GM23248 (cell line): ENCODE data around the gene HSD11B1. TPM values are rescaled to one million over a fixed set of nuclear protein-coding genes. Genes with fewer than 3 reads are reported as not detected.

ENCODE experiments used
- DNase-seq: peaks from one replicate; pipeline ENCODE4 v3.0.0-alpha.2; 2015
- H2AFZ ChIP-seq: fragments of 200-600 bp; sonication (generic); 2 replicates; pipeline ENCODE4 v1.6.1; 2016; ENCODE audit warnings: antibody characterized with exemption
- H3F3A ChIP-seq: fragments of 200-600 bp; sonication (generic); 2 replicates; pipeline ENCODE4 v1.6.1; 2016; ENCODE audit warnings: mild to moderate bottlenecking, antibody characterized with exemption, mixed run types; ENCODE audit not compliant: insufficient read depth
- H3K27ac ChIP-seq: fragments of 200-600 bp; sonication (generic); 2 replicates; pipeline ENCODE4 v1.5.1; 2016; ENCODE audit warnings: mild to moderate bottlenecking
- H3K27me3 ChIP-seq: fragments of 200-600 bp; sonication (generic); replicated peaks from 2 replicates; pipeline ENCODE4 v1.6.1; 2016; ENCODE audit warnings: mild to moderate bottlenecking; ENCODE audit not compliant: insufficient read depth
- H3K36me3 ChIP-seq: fragments of 200-600 bp; sonication (generic); 2 replicates; pipeline ENCODE4 v1.6.1; 2016; ENCODE audit warnings: low read depth, mild to moderate bottlenecking
- H3K4me1 ChIP-seq: fragments of 200-600 bp; sonication (generic); 2 replicates; pipeline ENCODE4 v1.6.1; 2016; ENCODE audit warnings: mild to moderate bottlenecking; ENCODE audit not compliant: insufficient read depth
- H3K4me2 ChIP-seq: fragments of 200-600 bp; sonication (generic); one replicate; pipeline ENCODE4 v1.6.1; 2016; ENCODE audit warnings: mild to moderate bottlenecking; ENCODE audit not compliant: unreplicated experiment
- H3K4me3 ChIP-seq: fragments of 200-600 bp; sonication (generic); 2 replicates; pipeline ENCODE4 v1.5.1; 2016; ENCODE audit warnings: mild to moderate bottlenecking
- H3K79me2 ChIP-seq: fragments of 200-600 bp; sonication (generic); 2 replicates; pipeline ENCODE4 v1.6.1; 2016; ENCODE audit warnings: mild to moderate bottlenecking; ENCODE audit not compliant: insufficient read depth
- H3K9ac ChIP-seq: fragments of 200-600 bp; sonication (generic); 2 replicates; pipeline ENCODE4 v1.6.1; 2016; ENCODE audit warnings: mild to moderate bottlenecking
- H3K9me2 ChIP-seq: fragments of 200-600 bp; sonication (generic); 2 replicates; pipeline ENCODE4 v1.6.1; 2016; ENCODE audit warnings: mixed run types, mild to moderate bottlenecking, moderate library complexity; ENCODE audit not compliant: insufficient read depth
- H3K9me3 ChIP-seq: fragments of 200-600 bp; sonication (generic); one replicate; pipeline ENCODE4 v1.6.1; 2017; ENCODE audit warnings: low read depth
- H4K20me1 ChIP-seq: fragments of 200-600 bp; sonication (generic); 2 replicates; pipeline ENCODE4 v1.6.0; 2016; ENCODE audit not compliant: insufficient read depth
- EZH2 ChIP-seq: fragments of 200-600 bp; sonication (generic); IDR thresholded peaks from 2 replicates; pipeline ENCODE4 v1.6.1; 2018; ENCODE audit warnings: antibody characterized with exemption, mild to moderate bottlenecking; ENCODE audit not compliant: insufficient read depth, poor library complexity, severe bottlenecking
- EZH2phosphoT487 ChIP-seq: fragments of 200-600 bp; sonication (generic); IDR thresholded peaks from 2 replicates; pipeline ENCODE4 v1.6.1; 2018; ENCODE audit warnings: antibody characterized with exemption, moderate library complexity, mild to moderate bottlenecking, low read depth; ENCODE audit not compliant: insufficient read depth
- WGBS, 2 experiments: methylation state at CpG; one replicate each; pipeline ENCODE4 v1.1.6; 2015 to 2017; ENCODE audit warnings: low lambda C conversion rate in 2 of 2, low coverage in 1 of 2; ENCODE audit errors: missing lambda C conversion rate in 2 of 2; 5-methylcytosine and 5-hydroxymethylcytosine counted together
- in situ Hi-C: fragments of 300-500 bp; cut with MboI; formaldehyde crosslinking; loops from 2 replicates; pipeline ENCODE4 v1.15.0; 2020
- polyA plus RNA-seq: library from polyadenylated mRNA; unstranded; fragments of >200 nt; fragmentation: Nextera tagmentation; extraction: Ambion mirVana; gene quantifications from 2 replicates; pipeline ENCODE4 v1.2.1, GENCODE V29; 2016
- total RNA-seq: library from RNA; depleted of rRNA; stranded (reverse); fragments of >200 nt; shearing (Covaris generic); gene quantifications from 2 replicates; pipeline ENCODE4 v1.2.3, GENCODE V29; 2014

Gene HSD11B1
- total and polyA plus RNA-seq, 2 experiments from 2014 or later = 0.54 to 1.0 TPM

DNA sequence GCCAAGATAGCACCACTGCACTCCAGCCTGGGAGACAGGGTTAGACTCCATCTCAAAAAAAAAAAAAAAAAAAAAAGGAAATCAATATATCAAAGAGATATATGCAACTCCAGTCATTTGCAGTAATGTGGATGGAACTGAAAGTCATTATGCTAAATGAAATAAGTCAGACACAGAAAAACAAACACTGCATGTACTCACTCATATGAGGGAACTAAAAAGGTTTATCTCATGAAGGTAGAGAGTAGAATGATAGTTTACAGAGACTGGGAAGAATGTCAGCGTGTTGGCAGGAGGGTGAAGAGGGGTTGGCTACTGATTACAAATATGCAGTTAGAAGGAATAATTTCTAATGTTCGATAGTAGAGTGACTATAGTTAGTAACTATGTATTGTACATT, 13.2 kb downstream of the HSD11B1 start:
- Histone ChIP-seq H3K4me2 (no peak overlapping the region), H3K9me2 (no peaks in the 10 kb centered on the region), H3K27ac (no peak overlapping the region), H3F3A (no peaks in the 10 kb centered on the region), H3K9me3 (no peaks in the 10 kb centered on the region), H3K4me1 (0 out of 2 replicates have a peak, but pooled peaks cover 7% of the 10 kb centered on the region), H3K79me2 (no peaks in the 10 kb centered on the region), H3K36me3 (no peaks in the 10 kb centered on the region), H3K27me3 (peaks cover 7% of the 10 kb centered on the region; the same call in 1 of the 2 replicates), H2AFZ (no peak overlapping the region), H3K9ac (no peak overlapping the region), H3K4me3 (no peak overlapping the region), H4K20me1 (no peaks in the 10 kb centered on the region)
- WGBS, 2 experiments = 48 to 52% methylated on average over 2 of the region's 2 CpGs
- in situ Hi-C loops = no loop called here
- no peak for DNase-seq
- no peak for TF ChIP-seq EZH2
- TF ChIP-seq EZH2phosphoT487 = no peak

DNA sequence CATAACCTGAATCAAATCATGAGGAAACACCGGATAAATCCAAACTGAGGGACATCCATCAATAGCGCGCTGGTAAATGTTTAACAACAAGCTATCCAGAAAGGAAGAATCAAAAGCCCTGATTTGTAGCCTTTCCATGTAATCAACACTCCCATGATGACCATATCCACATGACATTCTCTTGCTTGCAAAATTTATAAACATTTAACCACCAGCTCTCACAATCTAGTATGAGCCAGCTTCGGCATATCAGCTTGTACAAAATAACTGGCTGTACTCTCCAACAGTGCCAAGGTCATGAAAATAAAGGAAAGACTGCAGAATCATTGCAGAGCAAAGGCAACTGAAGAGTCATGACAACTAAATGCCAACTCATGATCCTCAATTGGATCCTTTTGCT, 15.7 kb downstream of the HSD11B1 start:
- Histone ChIP-seq H2AFZ (no peak overlapping the region), H3K9me2 (no peaks in the 10 kb centered on the region), H3K4me1 (no peaks in the 10 kb centered on the region), H3K27ac (no peak overlapping the region), H3K27me3 (peaks cover 7% of the 10 kb centered on the region; the same call in 1 of the 2 replicates), H3K36me3 (no peaks in the 10 kb centered on the region), H3K79me2 (no peaks in the 10 kb centered on the region), H3K4me2 (no peak overlapping the region), H3K9me3 (no peaks in the 10 kb centered on the region), H3F3A (no peaks in the 10 kb centered on the region), H3K9ac (no peak overlapping the region), H4K20me1 (no peaks in the 10 kb centered on the region), H3K4me3 (no peak overlapping the region)
- in situ Hi-C loops = no loop called here
- 79% methylated on average over 4 of the region's 4 CpGs for WGBS, 2 experiments
- no peak for DNase-seq
- no peak for TF ChIP-seq EZH2
- no peak for TF ChIP-seq EZH2phosphoT487

DNA sequence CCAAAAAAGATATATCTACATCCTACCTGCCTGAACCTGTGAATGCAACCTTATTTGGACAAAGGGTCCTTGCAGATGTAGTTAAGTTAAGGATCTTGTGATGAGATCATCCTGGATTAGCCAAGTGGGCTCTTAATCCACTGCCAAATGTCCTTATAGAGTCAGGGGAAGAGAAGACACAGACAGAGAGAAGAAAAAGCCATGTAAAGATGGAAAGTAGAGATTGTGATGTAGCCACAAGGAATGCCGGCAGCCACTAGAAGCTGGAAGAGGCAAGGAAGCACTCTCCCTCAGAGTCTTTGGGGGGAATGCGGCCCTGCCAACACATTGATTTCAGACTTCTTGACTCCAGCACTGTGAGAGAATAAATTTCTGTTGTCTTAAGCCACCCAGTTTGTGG, 16.2 kb downstream of the HSD11B1 start:
- H4K20me1 ChIP-seq = no peaks in the 10 kb centered on the region
- no peaks in the 10 kb centered on the region for H3K36me3 ChIP-seq
- DNase-seq = no peak
- H3K9ac ChIP-seq = no peak overlapping the region
- H3K79me2 ChIP-seq = no peaks in the 10 kb centered on the region
- peaks cover 7% of the 10 kb centered on the region; the same call in 1 of the 2 replicates for H3K27me3 ChIP-seq
- no peaks in the 10 kb centered on the region for H3K9me3 ChIP-seq
- H3K4me3 ChIP-seq = no peak overlapping the region
- H3K4me1 ChIP-seq = no peaks in the 10 kb centered on the region
- H3K27ac ChIP-seq = no peak overlapping the region
- WGBS, 2 experiments = 78 to 79% methylated on average over 2 of the region's 2 CpGs
- no peak overlapping the region for H3K4me2 ChIP-seq
- H3K9me2 ChIP-seq = no peaks in the 10 kb centered on the region
- no peak overlapping the region for H2AFZ ChIP-seq
- TF ChIP-seq EZH2 = no peak
- no peak for TF ChIP-seq EZH2phosphoT487
- no peaks in the 10 kb centered on the region for H3F3A ChIP-seq
- in situ Hi-C loops = no loop called here

DNA sequence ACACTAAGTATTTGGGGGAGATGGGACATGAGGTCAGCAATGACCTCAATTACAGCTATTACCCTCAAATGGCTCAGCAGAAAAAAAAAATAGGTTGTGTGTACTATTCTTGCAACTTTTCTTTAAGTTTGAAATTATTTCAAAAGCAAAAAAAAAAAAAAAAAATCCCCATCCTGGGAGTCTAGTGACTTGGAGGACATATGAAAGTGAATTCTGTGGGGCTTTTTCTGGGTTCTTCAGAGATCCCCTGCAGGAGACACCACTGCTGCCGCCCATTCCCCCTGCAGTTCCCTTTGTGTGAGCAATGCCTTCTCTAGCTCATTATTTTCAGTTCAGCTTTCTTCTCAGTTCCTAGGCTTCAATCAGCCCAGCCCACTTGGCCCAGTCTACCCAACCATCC, 16.7 kb downstream of the HSD11B1 start:
- no peaks in the 10 kb centered on the region for H3K9me2 ChIP-seq
- TF ChIP-seq EZH2 (no peak), EZH2phosphoT487 (no peak)
- H2AFZ ChIP-seq = no peak overlapping the region
- no peak overlapping the region for H3K4me3 ChIP-seq
- no peak overlapping the region for H3K9ac ChIP-seq
- H3K4me1 ChIP-seq = no peaks in the 10 kb centered on the region
- no peak overlapping the region for H3K27ac ChIP-seq
- H3K27me3 ChIP-seq = peaks cover 7% of the 10 kb centered on the region; the same call in 1 of the 2 replicates
- no peaks in the 10 kb centered on the region for H4K20me1 ChIP-seq
- no peaks in the 10 kb centered on the region for H3K9me3 ChIP-seq
- no peaks in the 10 kb centered on the region for H3K79me2 ChIP-seq
- no peak overlapping the region for H3K4me2 ChIP-seq
- H3F3A ChIP-seq = no peaks in the 10 kb centered on the region
- H3K36me3 ChIP-seq = no peaks in the 10 kb centered on the region
- in situ Hi-C loops = no loop called here
- no peak for DNase-seq
- WGBS, 2 experiments = 15 to 26% methylated on average over 1 of the region's 1 CpG

DNA sequence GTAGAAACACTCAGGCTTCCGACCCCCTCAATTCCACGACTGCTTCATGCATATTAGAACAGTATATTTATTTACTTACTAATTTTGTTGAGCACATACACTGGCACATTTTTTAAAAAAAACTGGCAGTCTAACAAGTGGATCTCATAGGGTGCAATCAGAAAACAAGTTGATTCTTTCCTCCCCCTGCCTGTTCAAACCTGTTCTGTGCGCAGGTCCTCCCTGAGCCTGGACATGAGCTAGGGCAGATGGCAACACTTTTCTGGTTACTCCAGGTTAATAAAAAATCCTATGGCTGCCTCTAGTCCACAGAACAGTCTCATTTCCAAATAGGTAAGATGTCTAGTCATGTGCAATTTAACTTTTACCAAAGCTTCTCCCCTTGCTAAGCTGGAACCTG, 18.6 kb downstream of the HSD11B1 start:
- no peaks in the 10 kb centered on the region for H3K9me2 ChIP-seq
- no peaks in the 10 kb centered on the region for H3K27me3 ChIP-seq
- WGBS, 2 experiments = 85 to 94% methylated on average over 3 of the region's 3 CpGs
- no peaks in the 10 kb centered on the region for H3K36me3 ChIP-seq
- H3K4me2 ChIP-seq = no peak overlapping the region
- H3K4me3 ChIP-seq = no peak overlapping the region
- no peaks in the 10 kb centered on the region for H3F3A ChIP-seq
- no peak overlapping the region for H3K27ac ChIP-seq
- H3K9ac ChIP-seq = no peak overlapping the region
- H4K20me1 ChIP-seq = no peaks in the 10 kb centered on the region
- no peak overlapping the region for H2AFZ ChIP-seq
- DNase-seq = no peak
- in situ Hi-C loops = no loop called here
- no peaks in the 10 kb centered on the region for H3K9me3 ChIP-seq
- TF ChIP-seq EZH2 = no peak
- TF ChIP-seq EZH2phosphoT487 = no peak
- H3K4me1 ChIP-seq = no peaks in the 10 kb centered on the region
- H3K79me2 ChIP-seq = no peaks in the 10 kb centered on the region
